A673 (cell line): Measurements from ENCODE around the gene PCLO. TPM values are rescaled to one million over a fixed set of nuclear protein-coding genes. Genes with fewer than 3 reads are reported as not detected.

ENCODE experiments used
- BruUV-seq: library from RNA; stranded (reverse); fragments of 400-500 nt; replicated peaks from 2 replicates; lab custom pipeline; 2021; lab: Mats Ljungman, UMichigan
- CTCF ChIA-PET: fragments of 300-600 bp; sonication (Branson Sonifier 250); formaldehyde crosslinking; loops from one replicate; lab custom pipeline; 2022; ENCODE audit warnings: antibody characterized with exemption; lab: Charles Lee
- POLR2A ChIA-PET: fragments of 300-600 bp; sonication (Branson Sonifier 250); formaldehyde crosslinking; loops from one replicate; lab custom pipeline; 2022; ENCODE audit warnings: antibody characterized with exemption; ENCODE audit not compliant: low non-redundant PET; lab: Charles Lee
- DNase-seq: peaks from one replicate; pipeline ENCODE4 v3.0.0-alpha.2; 2015; ENCODE audit warnings: low spot score
- H3K27ac ChIP-seq: fragments of 200-600 bp; sonication (generic); 2 replicates; pipeline ENCODE4 v1.5.1; 2016; ENCODE audit warnings: mixed run types, low read depth, mild to moderate bottlenecking, mixed read lengths, antibody characterized with exemption, low read length; ENCODE audit not compliant: poor library complexity, severe bottlenecking
- H3K27me3 ChIP-seq: fragments of 200-600 bp; sonication (generic); replicated peaks from 2 replicates; pipeline ENCODE4 v1.6.1; 2017; ENCODE audit warnings: mixed run types, low read depth, mild to moderate bottlenecking, mixed read lengths, antibody characterized with exemption, low read length; ENCODE audit not compliant: insufficient read depth, poor library complexity
- H3K36me3 ChIP-seq: fragments of 200-600 bp; sonication (generic); 2 replicates; pipeline ENCODE4 v1.6.1; 2016; ENCODE audit warnings: mixed run types, mild to moderate bottlenecking, mixed read lengths, antibody characterized with exemption, low read length; ENCODE audit not compliant: insufficient read depth, poor library complexity, severe bottlenecking
- H3K4me1 ChIP-seq: fragments of 200-600 bp; sonication (generic); 2 replicates; pipeline ENCODE4 v1.6.1; 2017; ENCODE audit warnings: mixed run types, mild to moderate bottlenecking, mixed read lengths, antibody characterized with exemption, low read length; ENCODE audit not compliant: insufficient read depth, poor library complexity, severe bottlenecking
- H3K4me3 ChIP-seq: fragments of 200-600 bp; sonication (generic); 2 replicates; pipeline ENCODE4 v1.5.1; 2016; ENCODE audit warnings: low read depth, mixed run types, mild to moderate bottlenecking, mixed read lengths, low read length; ENCODE audit not compliant: poor library complexity, severe bottlenecking
- H3K9me3 ChIP-seq: fragments of 200-600 bp; sonication (generic); 2 replicates; pipeline ENCODE4 v1.6.1; 2016; ENCODE audit warnings: mixed run types, low read depth, mild to moderate bottlenecking, mixed read lengths, antibody characterized with exemption, low read length; ENCODE audit not compliant: poor library complexity, severe bottlenecking
- CTCF ChIP-seq: fragments of 300-800, 200-600 bp; sonication (generic); conservative IDR thresholded peaks from 2 replicates; pipeline ENCODE4 v1.5.1; 2017; ENCODE audit warnings: low read depth, mild to moderate bottlenecking, antibody characterized with exemption, low read length, moderate library complexity, mixed read lengths
- EZH2 ChIP-seq: fragments of 200-600 bp; sonication (generic); IDR thresholded peaks from 2 replicates; pipeline ENCODE4 v1.6.1; 2017; ENCODE audit warnings: borderline replicate concordance, low read depth, mild to moderate bottlenecking, mixed read lengths, antibody characterized with exemption, low read length; ENCODE audit not compliant: poor library complexity, severe bottlenecking
- intact Hi-C: fragments of 100-400 bp; cut with micrococcal nuclease; formaldehyde crosslinking; loops from one replicate; pipeline ENCODE4 v1.10.0; 2022; ENCODE audit not compliant: unreplicated experiment
- total RNA-seq: library from RNA; stranded (reverse); gene quantifications from 2 replicates; pipeline ENCODE4 v1.2.3, GENCODE V29; 2021

PCLO gene
- total RNA-seq, 1 experiment from 2014 or later = 2.1 TPM

GRCh38 chr7:83148776-83149175, 13.9 kb downstream of the PCLO start:
- Histone ChIP-seq H3K36me3 (no peaks in the 10 kb centered on the region), H3K4me1 (no peaks in the 10 kb centered on the region), H3K4me3 (no peak overlapping the region), H3K27ac (no peak overlapping the region), H3K9me3 (no peaks in the 10 kb centered on the region), H3K27me3 (no peaks in the 10 kb centered on the region)
- ChIA-PET CTCF (no interaction called here), POLR2A (no interaction called here)
- TF ChIP-seq CTCF = no peak
- no peak for TF ChIP-seq EZH2
- no peak for DNase-seq
- intact Hi-C loops = no loop called here
- BruUV-seq = no TSS peak

GRCh38 chr7:83143107-83143506, 19.6 kb downstream of the PCLO start:
- CTCF ChIA-PET = no interaction called here
- Histone ChIP-seq H3K27ac (no peak overlapping the region), H3K9me3 (no peaks in the 10 kb centered on the region), H3K36me3 (no peaks in the 10 kb centered on the region), H3K4me3 (no peak overlapping the region), H3K27me3 (no peaks in the 10 kb centered on the region), H3K4me1 (no peaks in the 10 kb centered on the region)
- no peak for TF ChIP-seq CTCF
- no peak for TF ChIP-seq EZH2
- no TSS peak for BruUV-seq
- peak; percentile 34 for DNase-seq
- POLR2A ChIA-PET = no interaction called here
- intact Hi-C loops = no loop called here

- Histone ChIP-seq H3K4me3 (no peak overlapping the region), H3K27me3 (no peaks in the 10 kb centered on the region), H3K27ac (no peak overlapping the region), H3K4me1 (no peaks in the 10 kb centered on the region), H3K36me3 (no peaks in the 10 kb centered on the region), H3K9me3 (no peaks in the 10 kb centered on the region)
- ChIA-PET CTCF (no interaction called here), POLR2A (no interaction called here)
- BruUV-seq = no TSS peak
- DNase-seq = no peak
- TF ChIP-seq CTCF = no peak
- no peak for TF ChIP-seq EZH2
- intact Hi-C loops = no loop called here
Observed at GRCh38 chr7:83142365-83142764, 20.3 kb downstream of the PCLO start.
